ENCODE results near the gene CCDC192. TPM values are rescaled to one million over a fixed set of nuclear protein-coding genes. Genes with fewer than 3 reads are reported as not detected.
"Not testable (repeated sequence)": the region's sequence is repeated elsewhere in the genome, so short reads cannot be mapped to it uniquely, and the experiment has no call there.

The CCDC192 gene
- total RNA-seq, 1 donor from 2014 or later = not detected

DNA sequence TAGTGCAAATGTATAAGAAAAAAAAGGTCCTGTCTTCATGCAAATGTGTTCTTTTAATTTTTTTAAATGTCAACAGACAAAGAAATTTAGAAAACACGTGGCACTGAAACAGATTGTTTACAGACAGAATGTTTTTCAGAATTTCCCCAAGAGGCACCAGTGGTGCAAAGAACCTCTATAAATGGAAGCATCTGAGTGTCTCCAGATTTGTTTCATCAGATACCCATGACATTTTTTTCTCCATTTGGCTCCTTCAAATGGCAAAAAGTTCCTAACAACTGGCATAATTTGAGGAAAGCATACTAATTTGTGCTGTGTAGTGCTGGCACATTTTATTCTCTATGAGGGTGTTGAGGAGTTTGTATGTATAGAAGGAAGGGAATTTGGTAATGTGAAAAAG is 15.0 kb downstream of the CCDC192 start:
- no peaks in the 10 kb centered on the region for H3K4me1 ChIP-seq
- no peak for DNase-seq (ENCODE audit: low spot score in 2 of 2)
- H3K4me3 ChIP-seq = no peak overlapping the region
- intact Hi-C loops (cut with DNase I) = no loop called here
- TF ChIP-seq, protein P1, sequence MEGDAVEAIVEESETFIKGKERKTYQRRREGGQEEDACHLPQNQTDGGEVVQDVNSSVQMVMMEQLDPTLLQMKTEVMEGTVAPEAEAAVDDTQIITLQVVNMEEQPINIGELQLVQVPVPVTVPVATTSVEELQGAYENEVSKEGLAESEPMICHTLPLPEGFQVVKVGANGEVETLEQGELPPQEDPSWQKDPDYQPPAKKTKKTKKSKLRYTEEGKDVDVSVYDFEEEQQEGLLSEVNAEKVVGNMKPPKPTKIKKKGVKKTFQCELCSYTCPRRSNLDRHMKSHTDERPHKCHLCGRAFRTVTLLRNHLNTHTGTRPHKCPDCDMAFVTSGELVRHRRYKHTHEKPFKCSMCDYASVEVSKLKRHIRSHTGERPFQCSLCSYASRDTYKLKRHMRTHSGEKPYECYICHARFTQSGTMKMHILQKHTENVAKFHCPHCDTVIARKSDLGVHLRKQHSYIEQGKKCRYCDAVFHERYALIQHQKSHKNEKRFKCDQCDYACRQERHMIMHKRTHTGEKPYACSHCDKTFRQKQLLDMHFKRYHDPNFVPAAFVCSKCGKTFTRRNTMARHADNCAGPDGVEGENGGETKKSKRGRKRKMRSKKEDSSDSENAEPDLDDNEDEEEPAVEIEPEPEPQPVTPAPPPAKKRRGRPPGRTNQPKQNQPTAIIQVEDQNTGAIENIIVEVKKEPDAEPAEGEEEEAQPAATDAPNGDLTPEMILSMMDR (IDR thresholded peaks at IDR 0.05) = no peak
- H3K9me3 ChIP-seq = peaks cover 0 to 8% of the 10 kb centered on the region in 2 donors
- no peaks in the 10 kb centered on the region for H3K36me3 ChIP-seq
- H3K27ac ChIP-seq = no peak overlapping the region
- no peaks in the 10 kb centered on the region for H3K27me3 ChIP-seq

DNA sequence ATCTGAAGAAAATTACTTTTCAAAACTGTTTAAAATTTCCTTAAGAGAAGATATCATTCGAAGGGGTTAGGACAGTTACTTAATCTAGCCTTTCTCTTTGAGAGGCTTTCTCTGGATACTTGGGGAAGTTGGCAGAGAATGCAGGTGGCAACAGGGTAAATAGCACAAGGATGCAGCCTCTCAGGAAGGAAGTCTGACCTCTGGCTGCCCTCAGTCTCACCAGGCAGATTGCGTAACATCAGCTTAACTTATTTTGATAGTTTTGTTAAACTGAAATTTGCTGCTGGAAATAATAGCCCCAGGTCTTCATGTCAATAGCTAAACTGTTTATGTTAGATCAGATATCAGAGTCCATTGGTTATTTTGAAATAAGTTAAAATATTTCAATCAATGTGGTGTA is 20.4 kb downstream of the CCDC192 start:
- TF ChIP-seq, protein P1 (IDR thresholded peaks at IDR 0.05) = no peak
- H3K9me3 ChIP-seq = peaks cover 0 to 8% of the 10 kb centered on the region in 2 donors
- no peak overlapping the region for H3K4me3 ChIP-seq
- DNase-seq (ENCODE audit: low spot score in 2 of 2) = no peak
- no peaks in the 10 kb centered on the region for H3K36me3 ChIP-seq
- intact Hi-C loops (cut with DNase I) = no loop called here
- no peak overlapping the region for H3K27ac ChIP-seq
- no peaks in the 10 kb centered on the region for H3K4me1 ChIP-seq
- H3K27me3 ChIP-seq = no peaks in the 10 kb centered on the region

DNA sequence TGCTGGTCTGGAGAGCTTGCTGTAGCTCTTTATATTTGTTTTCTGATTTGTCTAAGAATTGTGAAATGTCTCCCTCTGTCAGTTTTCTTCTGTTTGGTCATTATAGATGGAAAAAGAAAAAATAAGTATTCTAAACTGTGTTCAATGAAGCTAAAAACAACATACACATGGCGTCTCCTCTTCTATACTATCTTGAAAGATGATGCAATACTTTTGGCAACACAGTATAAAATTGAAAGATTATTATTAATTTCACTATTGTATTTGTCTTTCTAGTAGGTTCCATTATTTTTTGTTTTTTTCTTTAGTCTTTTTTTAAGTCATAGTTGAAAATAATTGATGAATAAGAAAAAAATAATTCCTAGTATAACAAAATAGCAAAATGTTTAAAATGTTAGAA is 22.5 kb downstream of the CCDC192 start:
- TF ChIP-seq, protein P1 (IDR thresholded peaks at IDR 0.05) = no peak
- H3K27me3 ChIP-seq = no peaks in the 10 kb centered on the region
- no peaks in the 10 kb centered on the region for H3K36me3 ChIP-seq
- H3K4me3 ChIP-seq = no peak overlapping the region
- peaks cover 0 to 4% of the 10 kb centered on the region in 2 donors for H3K9me3 ChIP-seq
- intact Hi-C loops (cut with DNase I) = no loop called here
- DNase-seq (ENCODE audit: low spot score in 2 of 2) = no peak
- H3K4me1 ChIP-seq = no peaks in the 10 kb centered on the region
- no peak overlapping the region for H3K27ac ChIP-seq

DNA sequence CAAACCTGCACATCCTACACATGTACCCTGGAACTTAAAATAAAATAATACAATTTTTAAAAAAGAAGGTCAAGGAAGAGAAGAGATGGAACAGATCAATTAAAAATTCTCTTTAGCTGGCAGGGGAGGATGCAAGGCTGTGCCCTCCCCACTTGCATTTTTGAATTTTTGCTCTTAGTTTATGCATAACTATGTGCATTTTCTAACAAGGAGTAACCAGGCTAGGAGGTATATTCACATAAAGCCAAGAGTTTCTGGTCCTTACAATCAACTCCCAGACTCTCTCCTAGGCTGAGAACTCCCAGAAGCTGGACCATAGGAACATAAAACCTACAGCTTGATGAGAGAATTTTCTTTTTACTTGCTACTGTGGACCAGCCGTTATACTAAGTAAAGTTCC is 29.8 kb downstream of the CCDC192 start:
- Histone ChIP-seq H3K27ac (no peak overlapping the region), H3K36me3 (no peaks in the 10 kb centered on the region), H3K4me1 (no peaks in the 10 kb centered on the region), H3K9me3 (no peaks in the 10 kb centered on the region), H3K27me3 (no peaks in the 10 kb centered on the region), H3K4me3 (no peak overlapping the region)
- TF ChIP-seq, protein P1 (IDR thresholded peaks at IDR 0.05) = no peak
- intact Hi-C loops (cut with DNase I) = no loop called here
- no peak for DNase-seq (ENCODE audit: low spot score in 2 of 2)

DNA sequence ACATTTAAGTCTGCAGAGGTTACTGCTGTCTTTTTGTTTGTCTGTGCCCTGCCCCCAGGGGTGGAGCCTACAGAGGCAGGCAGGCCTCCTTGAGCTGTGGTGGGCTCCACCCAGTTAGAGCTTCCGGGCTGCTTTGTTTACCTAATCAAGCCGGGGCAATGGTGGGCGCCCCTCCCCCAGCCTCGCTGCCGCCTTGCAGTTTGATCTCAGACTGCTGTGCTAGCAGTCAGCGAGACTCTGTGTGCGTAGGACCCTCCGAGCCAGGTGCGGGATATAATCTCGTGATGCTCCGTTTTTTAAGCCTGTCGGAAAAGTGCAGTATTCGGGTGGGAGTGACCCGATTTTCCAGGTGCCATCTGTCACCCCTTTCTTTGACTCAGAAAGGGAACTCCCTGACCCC is 36.2 kb downstream of the CCDC192 start:
- H3K36me3 ChIP-seq; H3K9me3 ChIP-seq; H3K4me1 ChIP-seq; intact Hi-C loops (cut with DNase I); H3K4me3 ChIP-seq; DNase-seq (ENCODE audit: low spot score in 2 of 2); H3K27me3 ChIP-seq; H3K27ac ChIP-seq: not testable (repeated sequence)

DNA sequence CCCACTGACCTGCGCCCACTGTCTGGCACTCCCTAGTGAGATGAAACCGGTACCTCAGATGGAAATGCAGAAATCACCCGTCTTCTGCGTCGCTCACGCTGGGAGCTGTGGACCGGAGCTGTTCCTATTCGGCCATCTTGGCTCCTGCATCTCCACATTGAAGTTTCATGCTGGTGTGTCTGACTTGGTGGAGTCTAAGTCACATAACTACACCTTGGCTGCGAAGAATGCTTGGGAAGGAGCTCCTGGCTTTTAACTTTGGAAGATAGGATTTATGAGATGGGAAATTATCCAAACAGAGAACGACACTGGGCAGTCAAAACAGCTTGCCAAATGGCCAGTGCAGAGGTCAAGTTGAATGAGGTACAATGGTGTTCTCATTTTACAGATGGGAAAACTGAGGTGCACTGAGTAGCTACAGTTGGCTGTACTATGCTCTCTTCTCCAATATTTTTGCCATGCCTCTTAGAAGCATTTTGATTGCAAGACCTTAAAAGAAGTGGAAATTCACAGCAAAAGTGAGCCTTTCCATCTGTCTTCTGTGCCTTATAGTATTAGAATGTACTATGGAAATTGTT is 36.7 kb downstream of the CCDC192 start:
- no peak for DNase-seq (ENCODE audit: low spot score in 2 of 2)
- Histone ChIP-seq H3K27me3 (no peaks in the 10 kb centered on the region), H3K9me3 (no peaks in the 10 kb centered on the region), H3K4me1 (no peaks in the 10 kb centered on the region), H3K4me3 (no peak overlapping the region), H3K27ac (no peak overlapping the region), H3K36me3 (no peaks in the 10 kb centered on the region)
- TF ChIP-seq, protein P1 (IDR thresholded peaks at IDR 0.05) = no peak
- intact Hi-C loops (cut with DNase I) = no loop called here

Measured in ascending aorta (tissue), 2 donors.